Stimulated activated naive CD8-positive, alpha-beta T cell treated with anti-CD3 and anti-CD28 coated beads, Interleukin-15, Interleukin-2, amounts not matched to agents 100 ng/mL and 50 ng/mL, for 24 hours (primary cell): ENCODE measurements around the gene PRDX3.
A peak's percentile ranks its signal among the peaks of the same experiment; 100 is the strongest.

Experiments
- H3K27ac Mint-ChIP-seq: one replicate; pipeline ENCODE4 v1.8.0; 2021; ENCODE audit warnings: mild to moderate bottlenecking, mixed read lengths
- H3K27me3 Mint-ChIP-seq: one replicate; pipeline ENCODE4 v1.8.0; 2021; ENCODE audit warnings: mixed read lengths
- H3K36me3 Mint-ChIP-seq: one replicate; pipeline ENCODE4 v1.8.0; 2021; ENCODE audit warnings: low read depth, mixed read lengths
- H3K4me1 Mint-ChIP-seq: one replicate; pipeline ENCODE4 v1.8.0; 2021; ENCODE audit warnings: low read depth, mixed read lengths
- H3K4me3 Mint-ChIP-seq: one replicate; pipeline ENCODE4 v1.8.0; 2021; ENCODE audit warnings: mild to moderate bottlenecking, mixed read lengths
- H3K9me3 Mint-ChIP-seq: one replicate; pipeline ENCODE4 v1.8.0; 2021; ENCODE audit warnings: mixed read lengths

PRDX3 gene

GRCh38 chr10:119132521-119133345 lies 45.9 kb downstream of the PRDX3 start:
- Mint-ChIP-seq H3K4me1 (peaks cover 47% of the 10 kb centered on the region), H3K9me3 (no peaks in the 10 kb centered on the region), H3K4me3 (peak overlapping the region; percentile 81), H3K27me3 (no peaks in the 10 kb centered on the region), H3K36me3 (peaks cover 55% of the 10 kb centered on the region), H3K27ac (peak overlapping the region; percentile 92)

- peaks cover 55% of the 10 kb centered on the region for H3K36me3 Mint-ChIP-seq
- H3K4me1 Mint-ChIP-seq = peaks cover 47% of the 10 kb centered on the region
- H3K4me3 Mint-ChIP-seq = peak overlapping the region; percentile 81
- H3K9me3 Mint-ChIP-seq = no peaks in the 10 kb centered on the region
- no peaks in the 10 kb centered on the region for H3K27me3 Mint-ChIP-seq
- H3K27ac Mint-ChIP-seq = peak overlapping the region; percentile 92
Measured at GRCh38 chr10:119131512-119132240, 46.9 kb downstream of the PRDX3 start.

- Mint-ChIP-seq H3K4me1 (peaks cover 40% of the 10 kb centered on the region), H3K27me3 (no peaks in the 10 kb centered on the region), H3K9me3 (no peaks in the 10 kb centered on the region), H3K36me3 (peaks cover 57% of the 10 kb centered on the region), H3K4me3 (no peak overlapping the region), H3K27ac (no peak overlapping the region)
Measured at GRCh38 chr10:119129721-119130120, 48.9 kb downstream of the PRDX3 start.

GRCh38 chr10:119125942-119126341 lies 52.7 kb downstream of the PRDX3 start:
- H3K27me3 Mint-ChIP-seq = no peaks in the 10 kb centered on the region
- no peaks in the 10 kb centered on the region for H3K9me3 Mint-ChIP-seq
- peaks cover 51% of the 10 kb centered on the region for H3K36me3 Mint-ChIP-seq
- peaks cover 7% of the 10 kb centered on the region for H3K4me1 Mint-ChIP-seq
- no peak overlapping the region for H3K4me3 Mint-ChIP-seq
- H3K27ac Mint-ChIP-seq = no peak overlapping the region

- H3K4me3 Mint-ChIP-seq = no peak overlapping the region
- no peaks in the 10 kb centered on the region for H3K9me3 Mint-ChIP-seq
- peaks cover 37% of the 10 kb centered on the region for H3K36me3 Mint-ChIP-seq
- no peak overlapping the region for H3K27ac Mint-ChIP-seq
- peaks cover 12% of the 10 kb centered on the region for H3K4me1 Mint-ChIP-seq
- no peaks in the 10 kb centered on the region for H3K27me3 Mint-ChIP-seq
Measured at GRCh38 chr10:119120875-119121274, 57.7 kb downstream of the PRDX3 start.

GRCh38 chr10:119120413-119120867 lies 58.2 kb downstream of the PRDX3 start:
- Mint-ChIP-seq H3K4me1 (peaks cover 12% of the 10 kb centered on the region), H3K36me3 (peaks cover 36% of the 10 kb centered on the region), H3K27me3 (no peaks in the 10 kb centered on the region), H3K27ac (no peak overlapping the region), H3K4me3 (no peak overlapping the region), H3K9me3 (no peaks in the 10 kb centered on the region)

GRCh38 chr10:119119400-119119799 lies 59.2 kb downstream of the PRDX3 start:
- H3K4me3 Mint-ChIP-seq = no peak overlapping the region
- H3K27me3 Mint-ChIP-seq = no peaks in the 10 kb centered on the region
- no peaks in the 10 kb centered on the region for H3K9me3 Mint-ChIP-seq
- H3K36me3 Mint-ChIP-seq = peaks cover 36% of the 10 kb centered on the region
- no peak overlapping the region for H3K27ac Mint-ChIP-seq
- peaks cover 13% of the 10 kb centered on the region for H3K4me1 Mint-ChIP-seq

- Mint-ChIP-seq H3K27ac (no peak overlapping the region), H3K27me3 (no peaks in the 10 kb centered on the region), H3K4me3 (no peak overlapping the region), H3K9me3 (no peaks in the 10 kb centered on the region), H3K36me3 (peaks cover 44% of the 10 kb centered on the region), H3K4me1 (peaks cover 18% of the 10 kb centered on the region)
Measured at GRCh38 chr10:119118231-119118630, 60.4 kb downstream of the PRDX3 start.
